ENCODE measurements around the gene ADAM8.

DNA sequence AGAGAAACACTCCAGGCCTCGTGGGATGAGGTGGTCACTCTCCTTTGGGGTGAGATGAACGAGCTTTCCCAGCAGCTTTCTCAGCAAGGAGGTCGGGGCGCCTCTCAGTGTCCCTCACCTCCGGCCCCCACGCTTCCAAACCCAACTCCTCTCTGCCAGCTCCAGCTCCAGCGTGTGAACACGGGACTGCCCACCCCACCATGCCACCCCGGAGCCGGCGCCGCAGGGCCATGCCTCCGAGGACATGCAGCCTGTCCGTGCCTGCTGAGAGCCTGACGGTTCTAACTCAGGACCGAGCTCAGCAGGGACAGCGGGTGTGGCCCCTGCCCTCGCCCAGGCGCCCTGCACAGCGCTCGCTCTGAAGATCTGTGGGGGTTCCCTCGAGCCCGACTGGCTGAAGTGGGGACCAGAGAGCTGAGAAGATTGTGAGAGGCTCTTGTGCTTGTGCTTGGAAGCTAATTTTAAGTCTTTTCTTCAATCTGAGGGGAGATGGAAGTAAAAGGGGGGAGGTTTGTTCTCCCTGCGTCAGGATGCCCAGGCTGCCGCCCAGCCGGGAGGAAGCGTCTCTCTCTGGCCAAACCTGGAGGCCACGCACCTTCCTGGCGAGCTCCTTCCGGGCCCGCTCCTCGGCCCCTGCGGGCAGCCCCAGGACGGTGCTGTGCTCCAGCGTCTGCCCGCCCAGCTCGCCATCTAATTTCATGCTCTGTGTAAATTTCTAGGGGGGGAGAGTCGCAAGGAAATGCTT is 5.1 kb upstream of the ADAM8 start:
- TF ChIP-seq, protein P1, sequence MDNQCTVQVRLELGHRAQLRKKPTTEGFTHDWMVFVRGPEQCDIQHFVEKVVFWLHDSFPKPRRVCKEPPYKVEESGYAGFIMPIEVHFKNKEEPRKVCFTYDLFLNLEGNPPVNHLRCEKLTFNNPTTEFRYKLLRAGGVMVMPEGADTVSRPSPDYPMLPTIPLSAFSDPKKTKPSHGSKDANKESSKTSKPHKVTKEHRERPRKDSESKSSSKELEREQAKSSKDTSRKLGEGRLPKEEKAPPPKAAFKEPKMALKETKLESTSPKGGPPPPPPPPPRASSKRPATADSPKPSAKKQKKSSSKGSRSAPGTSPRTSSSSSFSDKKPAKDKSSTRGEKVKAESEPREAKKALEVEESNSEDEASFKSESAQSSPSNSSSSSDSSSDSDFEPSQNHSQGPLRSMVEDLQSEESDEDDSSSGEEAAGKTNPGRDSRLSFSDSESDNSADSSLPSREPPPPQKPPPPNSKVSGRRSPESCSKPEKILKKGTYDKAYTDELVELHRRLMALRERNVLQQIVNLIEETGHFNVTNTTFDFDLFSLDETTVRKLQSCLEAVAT (IDR thresholded peaks at IDR 0.05) = no peak
- no peak for TF ChIP-seq TAF1 (IDR thresholded peaks at IDR 0.05; ENCODE audit: borderline replicate concordance, low read depth, low read length)
